HG03575 (cell line): ENCODE measurements around the gene PRKCZ.

Source experiments
- ATAC-seq: cut with Tn5 transposase; IDR thresholded peaks from one replicate; pipeline ENCODE4 v1.9.1; 2021; ENCODE audit not compliant: unreplicated experiment, insufficient number of reproducible peaks, low FRiP score; ENCODE audit errors: extremely low read depth

PRKCZ gene

DNA sequence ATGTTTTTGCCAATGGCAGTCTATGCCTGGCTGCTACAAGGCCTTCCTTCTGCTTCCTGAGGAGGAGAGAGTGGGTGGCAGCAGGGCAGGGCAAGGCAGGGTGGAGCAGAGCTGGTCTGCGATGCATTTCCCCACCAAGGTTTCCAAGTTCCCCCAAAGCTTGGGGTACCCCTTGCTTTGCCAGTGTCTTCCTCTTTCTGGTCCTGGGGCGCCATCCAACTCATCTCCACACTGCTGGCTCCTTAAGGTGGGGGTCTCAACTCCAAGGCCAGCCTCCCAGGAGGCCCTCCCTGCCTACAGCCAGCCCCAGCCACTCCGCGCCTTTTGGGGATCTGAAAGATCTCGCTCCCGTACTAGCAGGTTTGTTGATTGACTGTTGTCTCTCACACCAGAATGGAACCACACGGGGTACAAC, 174.0 kb downstream of the PRKCZ start:
- no peak for ATAC-seq

DNA sequence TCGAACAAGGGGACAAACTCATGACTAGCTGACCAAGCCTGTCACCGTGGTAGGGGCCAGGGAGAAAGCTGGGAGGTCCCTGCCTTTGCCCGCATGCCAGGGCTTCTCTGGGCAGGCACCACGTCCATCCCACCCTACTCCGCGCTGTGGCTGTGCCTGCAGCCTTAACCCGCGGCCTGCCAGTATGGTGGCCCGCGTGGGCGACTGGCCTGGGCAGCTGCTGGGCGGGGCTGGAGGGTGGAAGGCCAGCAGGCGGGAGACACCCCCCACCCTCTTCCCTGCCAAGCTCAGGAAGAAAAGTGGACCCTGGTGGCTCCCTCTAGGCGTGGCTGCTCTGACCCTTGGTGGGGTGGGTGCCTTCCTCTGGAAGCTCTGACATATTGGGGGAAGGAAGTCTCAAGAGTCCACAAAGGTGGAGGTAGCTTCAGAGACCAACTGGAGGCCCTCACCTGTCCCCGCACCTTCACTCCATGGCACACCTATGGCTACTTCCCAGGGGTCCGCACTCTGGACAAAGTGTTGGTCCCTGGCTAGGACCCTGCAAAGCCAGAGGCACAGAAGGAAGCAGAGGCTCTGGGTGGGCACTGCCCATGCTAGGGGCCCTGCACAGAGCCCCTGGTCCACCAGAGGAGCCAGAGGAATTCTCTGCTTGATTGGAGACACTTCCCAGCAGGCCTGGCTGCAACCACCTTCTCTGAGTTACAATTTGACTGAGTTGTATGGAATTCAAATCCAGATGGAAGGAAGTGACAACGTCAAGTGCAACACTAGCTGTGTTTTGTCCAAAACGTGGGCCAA, 174.6 kb downstream of the PRKCZ start:
- no peak for ATAC-seq

DNA sequence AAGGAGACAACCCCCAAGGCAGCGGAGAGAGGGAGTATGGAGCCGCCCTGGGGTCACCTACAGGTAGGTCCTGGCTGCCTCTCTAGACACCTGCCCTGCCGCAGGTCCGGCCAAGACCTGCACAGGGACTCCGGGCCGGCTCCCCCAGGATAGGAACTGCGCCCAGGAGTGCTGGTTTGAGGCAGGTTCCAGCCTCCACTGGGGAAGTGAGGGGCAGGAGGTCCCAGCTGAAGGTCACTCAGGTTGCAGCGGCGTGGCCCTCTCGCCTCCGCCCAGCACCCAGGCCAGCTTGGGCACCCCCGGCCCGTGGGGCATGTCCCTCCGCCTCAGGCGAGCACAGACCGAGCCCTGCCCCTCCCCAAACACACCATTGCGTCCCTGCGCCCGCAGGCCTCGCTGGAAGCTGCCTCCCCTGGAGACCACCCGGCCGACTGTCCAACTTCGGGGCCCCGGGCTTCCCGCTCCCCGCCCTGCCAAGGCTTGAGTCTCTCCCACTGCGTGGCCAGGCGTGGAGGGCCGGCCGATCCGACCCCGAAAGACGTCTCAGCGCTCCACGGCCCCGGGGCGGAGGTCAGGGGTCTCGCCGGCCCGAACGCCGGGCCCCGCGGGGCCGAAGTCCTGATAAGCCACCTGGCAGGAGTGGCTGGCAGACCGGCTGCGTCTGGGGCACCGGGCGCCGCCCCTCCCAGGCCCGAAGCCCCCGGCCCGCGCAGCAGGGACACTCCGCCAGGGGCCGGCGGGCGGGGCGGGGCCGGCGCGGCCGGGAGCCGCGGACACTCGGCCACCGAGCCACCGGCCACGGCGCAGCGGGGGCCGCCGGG, 176.5 kb downstream of the PRKCZ start:
- no peak for ATAC-seq

DNA sequence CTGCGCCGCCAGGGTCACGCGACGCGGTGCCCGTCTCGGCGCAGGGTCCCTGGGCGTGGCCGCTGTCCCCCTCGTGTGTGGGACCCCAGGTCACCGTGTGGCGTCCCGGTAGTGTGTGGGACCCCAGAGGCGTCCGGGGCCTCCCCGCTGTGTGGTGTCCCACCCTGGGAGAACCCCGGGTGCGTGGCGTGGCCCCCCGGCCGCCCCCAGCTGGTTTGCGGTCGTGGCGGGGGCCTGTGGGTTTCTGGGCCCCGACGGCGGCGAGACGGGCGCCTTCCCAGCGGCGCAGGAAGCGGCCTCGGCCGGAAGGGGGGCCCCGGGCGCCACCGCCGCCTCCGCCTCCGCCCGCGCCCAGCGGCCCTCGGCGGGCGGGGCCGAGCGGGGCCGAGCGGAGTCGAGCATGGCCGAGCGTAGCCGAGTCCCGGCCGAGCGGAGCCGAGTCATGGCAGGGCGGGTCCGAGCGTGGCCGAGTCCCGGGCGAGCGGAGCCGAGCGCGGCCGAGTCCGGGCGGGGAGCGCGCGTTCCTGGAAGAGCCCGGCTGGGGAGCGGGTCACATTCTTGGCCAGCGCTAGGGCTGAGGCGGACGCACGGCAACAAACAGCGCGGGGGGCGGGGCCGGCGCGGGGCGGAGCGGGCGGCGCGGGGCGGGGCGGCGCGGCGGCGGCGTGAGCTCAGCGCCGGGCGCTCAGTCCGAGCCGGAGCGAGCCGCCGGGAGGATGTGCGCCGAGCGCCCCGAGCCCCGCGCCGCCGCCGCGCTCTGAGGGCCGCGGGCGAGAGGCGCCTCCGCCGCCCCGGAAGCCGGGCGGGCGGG, 177.3 kb downstream of the PRKCZ start:
- peak; percentile 59 for ATAC-seq

DNA sequence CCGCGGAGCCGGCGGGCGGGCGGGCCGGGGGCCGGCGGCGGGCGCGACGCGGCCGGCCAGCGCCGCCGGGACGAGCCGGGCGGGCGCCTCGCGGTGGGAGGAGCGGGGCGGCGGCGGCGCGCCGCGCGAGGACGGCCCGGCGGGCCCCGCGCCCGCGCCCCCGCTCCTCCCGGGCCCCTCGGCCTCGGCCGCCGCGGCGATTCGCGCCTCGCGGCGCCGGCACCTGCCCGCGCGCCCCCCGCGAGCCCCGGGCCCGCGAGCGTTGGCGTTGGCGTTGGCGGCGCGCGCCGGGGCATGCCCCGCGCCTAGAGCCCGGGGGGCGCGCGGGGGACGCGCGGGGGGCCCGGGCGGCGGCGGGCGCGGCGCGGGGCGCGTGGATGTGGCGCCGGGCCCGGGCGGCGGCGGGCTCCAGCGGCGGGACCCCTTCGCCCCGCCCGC, 178.0 kb downstream of the PRKCZ start, which contains the start of gene SKI:
TSS of gene SKI (plus strand) at position 163 of the 438 bp plus-strand sequence. CDS start 448 bp downstream, outside the sequence.
- ATAC-seq = no peak

DNA sequence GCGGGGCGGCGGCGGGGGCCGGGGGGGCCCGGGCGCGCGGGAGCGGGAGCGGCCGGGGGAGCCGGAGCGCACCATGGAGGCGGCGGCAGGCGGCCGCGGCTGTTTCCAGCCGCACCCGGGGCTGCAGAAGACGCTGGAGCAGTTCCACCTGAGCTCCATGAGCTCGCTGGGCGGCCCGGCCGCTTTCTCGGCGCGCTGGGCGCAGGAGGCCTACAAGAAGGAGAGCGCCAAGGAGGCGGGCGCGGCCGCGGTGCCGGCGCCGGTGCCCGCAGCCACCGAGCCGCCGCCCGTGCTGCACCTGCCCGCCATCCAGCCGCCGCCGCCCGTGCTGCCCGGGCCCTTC, 178.5 kb downstream of the PRKCZ start:
- ATAC-seq = no peak

DNA sequence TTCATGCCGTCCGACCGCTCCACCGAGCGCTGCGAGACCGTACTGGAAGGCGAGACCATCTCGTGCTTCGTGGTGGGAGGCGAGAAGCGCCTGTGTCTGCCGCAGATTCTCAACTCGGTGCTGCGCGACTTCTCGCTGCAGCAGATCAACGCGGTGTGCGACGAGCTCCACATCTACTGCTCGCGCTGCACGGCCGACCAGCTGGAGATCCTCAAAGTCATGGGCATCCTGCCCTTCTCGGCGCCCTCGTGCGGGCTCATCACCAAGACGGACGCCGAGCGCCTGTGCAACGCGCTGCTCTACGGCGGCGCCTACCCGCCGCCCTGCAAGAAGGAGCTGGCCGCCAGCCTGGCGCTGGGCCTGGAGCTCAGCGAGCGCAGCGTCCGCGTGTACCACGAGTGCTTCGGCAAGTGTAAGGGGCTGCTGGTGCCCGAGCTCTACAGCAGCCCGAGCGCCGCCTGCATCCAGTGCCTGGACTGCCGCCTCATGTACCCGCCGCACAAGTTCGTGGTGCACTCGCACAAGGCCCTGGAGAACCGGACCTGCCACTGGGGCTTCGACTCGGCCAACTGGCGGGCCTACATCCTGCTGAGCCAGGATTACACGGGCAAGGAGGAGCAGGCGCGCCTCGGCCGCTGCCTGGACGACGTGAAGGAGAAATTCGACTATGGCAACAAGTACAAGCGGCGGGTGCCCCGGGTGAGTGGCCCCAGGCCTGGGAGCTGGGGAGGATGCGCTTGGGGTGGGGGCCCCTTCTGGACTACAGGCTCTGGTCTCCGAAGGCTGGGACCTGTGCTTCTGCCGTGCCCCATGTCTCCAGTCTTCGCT, 179.0 kb downstream of the PRKCZ start:
- ATAC-seq = no peak

DNA sequence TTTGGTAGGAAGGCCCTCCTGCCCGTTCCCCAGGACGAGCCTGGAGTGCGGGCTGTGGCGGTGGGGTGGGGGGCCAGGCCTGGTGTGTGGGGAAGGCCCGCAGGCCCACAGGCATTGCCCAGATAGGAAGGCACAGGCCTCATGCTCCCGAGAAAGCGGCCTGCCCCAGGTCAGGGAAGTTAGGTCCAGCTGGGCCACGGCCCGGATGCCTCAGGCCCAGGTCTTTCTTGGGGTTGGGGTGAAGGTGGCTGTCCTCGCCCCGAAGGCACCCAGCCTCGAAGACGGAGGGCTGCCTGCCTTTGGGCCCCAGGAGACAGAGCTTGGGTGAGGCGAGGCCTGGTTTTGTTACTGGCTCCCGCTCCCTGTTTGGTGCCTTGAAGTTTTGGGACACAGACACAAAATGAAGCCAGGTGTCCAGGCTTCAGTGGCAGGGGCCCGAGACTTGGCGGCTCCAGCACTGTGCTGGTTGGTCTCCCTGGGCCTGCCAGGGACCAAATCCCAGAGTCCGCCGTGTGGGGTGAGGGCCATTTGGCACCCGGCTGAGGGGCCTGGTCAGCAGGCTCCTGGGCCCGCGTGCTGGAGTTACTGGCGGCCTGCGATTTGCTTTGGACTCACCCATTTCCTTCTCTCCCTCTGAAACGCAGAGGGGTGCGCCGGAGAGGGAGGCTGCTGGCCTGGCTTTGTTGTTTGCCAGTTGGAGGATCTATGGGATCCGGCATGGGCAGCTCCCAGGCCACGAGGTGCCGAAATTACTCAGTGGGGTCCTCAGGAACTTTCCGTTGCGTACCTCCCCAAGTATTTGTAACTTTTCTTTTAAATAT, 179.9 kb downstream of the PRKCZ start:
- ATAC-seq = no peak

DNA sequence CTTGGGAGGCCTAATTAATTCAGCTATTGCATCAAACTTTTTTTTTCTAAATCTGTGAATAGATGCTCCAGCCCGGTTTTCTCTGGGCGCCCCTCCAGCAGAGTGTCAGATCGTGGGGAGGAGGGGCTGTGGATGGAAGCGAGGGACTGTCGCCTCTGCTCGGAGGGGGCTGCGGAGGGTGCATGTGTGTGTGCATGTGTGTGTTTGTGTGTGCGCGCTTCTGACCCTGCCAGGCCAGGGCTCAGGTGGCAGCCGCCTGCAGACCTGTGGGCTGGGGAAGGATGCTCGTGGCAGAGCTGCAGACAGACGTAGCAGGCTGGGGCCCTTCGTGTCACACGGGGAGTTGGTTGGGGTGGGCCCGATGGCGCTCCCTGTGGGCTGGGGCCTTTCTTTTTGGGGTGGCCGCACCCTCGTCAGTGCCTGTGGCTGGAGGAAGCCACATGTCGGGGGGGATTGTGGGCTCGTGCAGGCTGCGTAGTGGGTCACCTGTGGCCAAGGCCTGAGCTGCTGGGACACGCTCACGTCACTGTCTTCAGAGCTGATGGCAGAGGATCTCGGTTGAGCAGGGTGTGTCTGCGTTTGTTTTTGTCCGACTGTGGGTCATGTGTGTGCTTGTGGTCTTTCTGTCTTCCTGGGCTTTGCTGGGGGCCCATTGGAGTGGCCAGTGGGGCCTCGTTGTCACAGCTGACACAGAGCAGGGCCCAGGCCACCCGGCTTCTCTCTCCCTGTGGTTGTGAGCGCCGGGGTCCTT, 180.7 kb downstream of the PRKCZ start:
- no peak for ATAC-seq

DNA sequence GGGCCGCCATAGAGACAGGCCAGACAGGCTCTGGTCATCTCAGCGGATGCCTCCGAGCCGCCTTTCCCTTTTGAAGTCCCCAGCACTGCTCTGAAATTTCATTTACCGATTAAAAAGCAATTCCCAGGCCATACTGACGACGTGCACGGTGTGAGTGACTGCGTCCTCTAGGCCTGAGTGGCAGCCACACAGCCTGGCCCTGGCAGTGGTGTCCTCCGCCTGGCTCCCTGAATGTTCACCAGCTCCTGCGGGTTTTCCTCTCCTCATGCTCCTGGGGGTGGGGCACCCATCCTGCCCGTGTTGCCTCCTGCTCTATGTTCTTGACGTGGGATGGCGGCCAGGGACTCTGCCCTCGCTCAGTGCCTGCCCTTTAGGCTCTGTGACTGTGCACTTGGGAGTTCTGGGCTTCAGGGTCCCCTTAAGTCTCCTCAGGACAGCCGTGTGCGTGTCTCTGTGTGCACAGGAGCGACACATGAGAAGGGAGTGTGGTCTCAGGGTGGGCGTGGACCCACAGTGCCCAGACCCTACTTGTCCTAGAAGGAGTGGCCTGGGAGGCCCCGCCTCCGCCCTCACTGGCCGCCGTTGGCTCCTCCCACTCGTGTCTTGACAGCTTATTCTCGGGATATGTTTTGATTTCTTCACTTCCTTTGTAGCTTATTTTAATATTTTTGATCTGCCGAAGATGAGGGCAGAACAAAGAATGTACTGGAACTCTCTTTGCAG, 181.5 kb downstream of the PRKCZ start:
- no peak for ATAC-seq

DNA sequence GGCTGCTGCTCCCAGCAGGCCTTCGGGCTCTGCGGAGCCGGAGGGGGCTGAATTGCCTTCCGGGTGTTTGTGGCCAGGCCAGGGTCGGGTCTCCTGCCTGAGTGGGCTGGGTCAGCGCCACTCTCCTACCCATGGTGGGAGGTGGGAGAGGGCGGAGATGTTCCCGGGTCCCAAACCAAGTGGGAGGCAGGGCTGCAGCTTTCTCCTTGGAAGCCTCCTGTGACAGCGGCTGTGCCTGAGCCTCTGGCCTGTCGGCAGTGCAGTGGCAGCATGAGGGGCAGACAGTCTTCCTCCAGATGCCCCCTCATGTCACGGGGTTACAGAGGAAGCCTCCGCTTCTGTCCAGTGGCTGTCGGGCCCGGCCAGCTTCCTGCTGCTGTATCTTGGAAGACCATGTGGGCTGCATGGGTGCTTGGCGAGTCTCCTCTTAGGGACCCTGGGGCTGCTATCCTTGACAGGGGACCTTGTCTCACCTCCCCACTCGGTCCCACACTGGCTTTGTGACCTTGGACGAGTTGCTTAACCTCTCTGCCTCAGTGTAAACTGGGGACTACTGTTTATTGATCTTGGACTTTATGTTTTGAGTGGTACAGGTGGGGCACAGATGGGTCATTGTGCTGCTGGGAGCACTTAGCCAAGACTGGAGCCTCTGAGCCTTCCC, 182.2 kb downstream of the PRKCZ start:
- ATAC-seq = no peak

DNA sequence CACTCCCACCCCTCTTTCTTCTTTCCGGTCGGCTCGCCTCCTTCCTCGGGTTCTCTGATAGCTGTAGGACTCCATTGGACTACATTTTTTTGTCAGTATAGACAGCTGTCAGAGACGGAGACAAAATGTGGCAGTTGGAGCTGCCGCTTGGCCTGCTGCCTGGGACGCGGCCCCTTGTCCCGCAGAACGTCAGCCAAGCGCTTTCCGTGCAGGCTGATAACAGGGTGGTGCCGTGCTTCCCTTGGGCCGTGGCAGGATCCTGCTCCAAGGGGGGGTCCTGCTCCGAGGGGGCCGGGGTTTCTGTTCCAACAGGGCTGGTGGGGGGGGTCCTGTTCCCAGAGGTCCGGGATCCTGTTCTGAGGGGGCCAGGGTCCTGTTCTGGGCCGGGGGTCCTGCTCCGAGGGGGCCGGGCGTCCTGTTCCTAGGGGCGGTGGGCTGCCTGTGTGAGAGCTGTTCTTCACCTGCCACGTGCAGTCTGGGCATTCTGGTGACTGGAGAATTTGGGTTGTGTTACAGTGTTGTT, 182.8 kb downstream of the PRKCZ start:
- ATAC-seq = no peak

DNA sequence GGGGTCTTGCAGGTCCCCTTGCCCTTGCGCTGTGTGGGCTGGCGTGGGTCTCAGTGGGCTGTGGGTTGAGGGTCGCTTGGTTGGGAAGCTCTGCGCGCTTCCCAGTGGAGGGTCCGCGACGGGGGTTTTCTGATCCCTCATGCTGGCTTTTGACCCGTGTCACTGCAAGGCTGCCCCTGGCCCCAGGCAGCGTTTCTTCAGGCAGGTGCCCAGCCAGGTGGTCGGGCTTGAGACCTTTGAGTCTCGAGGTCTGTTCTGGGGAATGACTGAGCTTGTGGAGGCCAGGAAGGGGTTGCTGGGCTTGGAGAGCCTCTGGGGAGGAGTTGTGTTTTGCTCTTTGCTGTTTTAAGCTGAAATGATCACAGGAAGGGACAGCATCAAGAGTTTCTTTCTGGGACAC, 183.3 kb downstream of the PRKCZ start:
- no peak for ATAC-seq

DNA sequence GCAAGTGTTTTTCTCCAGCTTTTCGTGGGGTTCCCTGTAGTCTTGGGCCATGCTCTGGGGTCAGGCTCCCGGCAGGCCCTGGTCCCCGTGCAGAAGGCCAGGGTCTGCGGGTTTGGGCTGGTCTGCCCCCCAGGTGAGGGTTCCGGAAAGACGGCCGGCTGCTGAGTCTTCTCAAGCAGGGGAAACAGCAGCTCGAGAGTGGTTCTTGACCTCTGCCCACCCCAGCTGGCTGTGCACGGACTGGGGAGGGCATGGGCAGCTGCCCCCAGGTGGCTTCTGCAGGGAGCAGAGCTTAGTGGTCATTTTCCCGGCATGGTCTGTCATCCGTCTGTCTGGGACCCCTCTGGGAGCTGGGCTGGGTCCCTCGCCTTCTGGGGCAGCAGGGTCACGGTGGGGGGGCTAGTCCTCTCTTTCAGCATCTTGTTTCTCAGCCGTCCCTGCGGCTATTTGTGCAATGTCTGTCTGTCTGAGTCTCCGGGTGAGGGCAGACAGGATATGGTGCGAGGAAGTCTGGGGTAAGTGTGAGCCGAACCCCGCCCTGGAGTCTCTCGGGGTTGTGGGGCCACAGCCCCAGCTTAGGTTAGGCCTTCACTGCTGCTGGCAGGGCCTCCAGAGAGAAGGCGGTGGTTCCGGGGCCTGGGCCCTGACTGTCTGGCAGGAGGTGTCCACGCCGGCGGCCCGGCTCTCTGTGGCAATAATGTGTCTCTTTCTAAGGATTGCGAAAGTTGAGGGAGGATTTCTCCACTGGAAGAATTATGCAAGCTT, 184.0 kb downstream of the PRKCZ start:
- no peak for ATAC-seq

DNA sequence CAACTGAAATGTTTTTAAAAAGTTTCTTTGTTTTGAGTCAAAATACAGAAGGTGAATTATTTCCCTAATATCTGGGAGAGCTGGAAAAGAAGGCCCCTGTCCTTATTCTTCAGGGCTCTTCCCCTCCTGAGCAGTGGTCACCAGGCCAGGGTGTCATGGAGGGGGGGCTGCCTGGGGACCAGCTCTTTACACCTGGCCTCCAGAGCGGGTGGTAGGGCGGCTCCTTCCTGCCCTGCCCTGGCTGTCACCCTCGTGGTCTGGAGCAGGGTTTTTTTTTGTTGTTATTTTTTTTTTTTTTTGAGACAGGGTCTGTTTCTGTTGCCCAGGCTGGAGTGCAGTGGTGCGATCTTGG, 184.5 kb downstream of the PRKCZ start:
- ATAC-seq = no peak
